RWPE1 (cell line): Measurements from ENCODE around the gene MLX.
"Not testable (repeated sequence)": the region's sequence is repeated elsewhere in the genome, so short reads cannot be mapped to it uniquely, and the experiment has no call there.

Experiments
- CTCF ChIA-PET: fragments of 350-600 bp; sonication (Branson Sonifier 250); formaldehyde crosslinking; extraction: SDS; loops from one replicate; lab custom pipeline; 2021; lab: Yijun Ruan, JAX
- POLR2A ChIA-PET: fragments of 400-600 bp; formaldehyde crosslinking; extraction: SDS; loops from one replicate; lab custom pipeline; 2020; ENCODE audit warnings: antibody characterized with exemption; ENCODE audit not compliant: low non-redundant PET; lab: Yijun Ruan, JAX
- DNase-seq: peaks from one replicate; pipeline ENCODE4 v3.0.0; 2012; ENCODE audit warnings: low spot score
- H3K27ac ChIP-seq: fragments of 450-650 bp; 2 replicates; pipeline ENCODE4 v1.5.1; 2017
- CTCF ChIP-seq: fragments of 450-650 bp; conservative IDR thresholded peaks from 2 replicates; pipeline ENCODE4 v1.5.1; 2017; ENCODE audit warnings: low read depth, mild to moderate bottlenecking

Gene MLX

GRCh38 chr17:42538482-42538881 lies 28.4 kb upstream of the MLX start:
- no peak for TF ChIP-seq CTCF
- ChIA-PET POLR2A (interaction anchor here (0.5 to 0.7 kb wide), 2 partner anchors 16 to 224 kb away, joined by 6 to 10 read pairs; no protein-coding TSS in a partner anchor), CTCF (no interaction called here)
- DNase-seq = no peak
- H3K27ac ChIP-seq = peak overlapping the region; percentile 91

- not testable (repeated sequence) for DNase-seq
- ChIA-PET CTCF (interaction anchor here (1.7 kb wide), 1 partner anchor 13 kb away, joined by 5 read pairs; no protein-coding TSS in a partner anchor), POLR2A (interaction anchor here (0.6 kb wide), 1 partner anchor 71 kb away, joined by 4 read pairs; no protein-coding TSS in a partner anchor)
- H3K27ac ChIP-seq = peak overlapping the region; percentile 75
These were observed 26.3 kb upstream of the MLX start for GRCh38 chr17:42540558-42540957.

DNA sequence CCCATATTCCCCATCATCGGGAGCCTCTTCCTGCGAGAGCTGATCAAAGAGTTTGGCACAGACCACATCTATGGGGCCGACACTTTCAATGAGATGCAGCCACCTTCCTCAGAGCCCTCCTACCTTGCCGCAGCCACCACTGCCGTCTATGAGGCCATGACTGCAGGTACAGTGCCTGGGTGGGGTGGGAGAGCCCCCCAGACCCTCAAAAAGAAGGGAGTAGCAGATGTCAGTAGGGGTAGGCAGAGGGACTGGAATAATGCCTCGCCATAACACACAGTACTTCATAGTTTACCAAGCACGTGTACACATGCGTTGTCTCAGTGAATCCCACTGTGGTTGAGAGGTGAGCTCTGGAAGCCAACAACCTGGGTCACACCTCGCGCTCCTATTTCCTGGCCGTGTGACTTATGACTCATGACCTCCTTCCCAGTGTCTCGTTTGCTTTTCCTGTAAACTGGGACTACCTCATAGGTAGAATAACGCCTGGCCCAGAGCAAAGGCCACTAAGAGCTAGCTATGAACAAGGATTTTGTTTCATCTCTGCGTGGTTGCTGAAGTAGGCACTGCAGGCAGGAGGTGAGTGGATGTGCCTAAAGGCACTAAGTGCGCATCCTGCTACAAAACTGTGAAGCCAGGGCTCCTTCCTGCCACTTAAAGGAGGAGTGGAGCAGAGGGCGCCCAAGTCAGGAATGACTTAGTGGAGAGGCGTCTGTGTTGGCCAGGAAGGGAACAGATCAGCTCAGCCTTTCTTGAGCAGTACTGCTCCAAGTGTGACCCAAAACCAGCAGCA lies 25.7 kb upstream of the MLX start:
- ChIA-PET POLR2A (interaction anchor here (0.6 to 1.2 kb wide), 2 partner anchors 13 to 457 kb away, joined by 4 read pairs; no protein-coding TSS in a partner anchor), CTCF (interaction anchor here (0.7 to 1.7 kb wide), 2 partner anchors 12 to 178 kb away, joined by 3 to 5 read pairs; no protein-coding TSS in a partner anchor)
- no peak for DNase-seq
- TF ChIP-seq CTCF = no peak
- H3K27ac ChIP-seq = peak overlapping the region; percentile 75

DNA sequence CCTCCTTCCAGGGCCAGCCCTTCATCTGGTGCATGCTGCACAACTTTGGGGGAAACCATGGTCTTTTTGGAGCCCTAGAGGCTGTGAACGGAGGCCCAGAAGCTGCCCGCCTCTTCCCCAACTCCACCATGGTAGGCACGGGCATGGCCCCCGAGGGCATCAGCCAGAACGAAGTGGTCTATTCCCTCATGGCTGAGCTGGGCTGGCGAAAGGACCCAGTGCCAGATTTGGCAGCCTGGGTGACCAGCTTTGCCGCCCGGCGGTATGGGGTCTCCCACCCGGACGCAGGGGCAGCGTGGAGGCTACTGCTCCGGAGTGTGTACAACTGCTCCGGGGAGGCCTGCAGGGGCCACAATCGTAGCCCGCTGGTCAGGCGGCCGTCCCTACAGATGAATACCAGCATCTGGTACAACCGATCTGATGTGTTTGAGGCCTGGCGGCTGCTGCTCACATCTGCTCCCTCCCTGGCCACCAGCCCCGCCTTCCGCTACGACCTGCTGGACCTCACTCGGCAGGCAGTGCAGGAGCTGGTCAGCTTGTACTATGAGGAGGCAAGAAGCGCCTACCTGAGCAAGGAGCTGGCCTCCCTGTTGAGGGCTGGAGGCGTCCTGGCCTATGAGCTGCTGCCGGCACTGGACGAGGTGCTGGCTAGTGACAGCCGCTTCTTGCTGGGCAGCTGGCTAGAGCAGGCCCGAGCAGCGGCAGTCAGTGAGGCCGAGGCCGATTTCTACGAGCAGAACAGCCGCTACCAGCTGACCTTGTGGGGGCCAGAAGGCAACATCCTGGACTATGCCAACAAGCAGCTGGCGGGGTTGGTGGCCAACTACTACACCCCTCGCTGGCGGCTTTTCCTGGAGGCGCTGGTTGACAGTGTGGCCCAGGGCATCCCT lies 23.5 kb upstream of the MLX start:
- no peak for TF ChIP-seq CTCF
- peak overlapping the region; percentile 75 for H3K27ac ChIP-seq
- ChIA-PET POLR2A (no interaction called here), CTCF (no interaction called here)
- no peak for DNase-seq

DNA sequence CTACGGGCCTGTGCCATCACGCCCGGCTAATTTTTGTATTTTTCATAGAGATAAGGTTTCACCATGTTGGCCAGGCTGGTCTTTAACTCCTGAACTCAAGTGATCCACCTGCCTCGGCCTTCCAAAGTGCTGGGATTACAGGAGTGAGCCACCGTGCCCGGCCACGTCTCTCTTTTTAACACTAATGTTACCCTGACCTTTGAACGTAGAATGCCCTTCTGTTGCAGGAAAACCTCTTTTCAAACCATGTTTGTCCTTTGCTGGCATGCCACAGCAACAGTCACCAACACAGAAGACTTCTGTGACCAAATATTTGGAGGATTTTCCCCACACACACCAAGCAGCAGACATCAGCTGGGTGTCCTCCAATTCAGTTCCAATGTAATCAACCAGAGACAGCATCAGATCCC lies 22.0 kb upstream of the MLX start:
- peak overlapping the region; percentile 75; the same call in 1 of the 2 replicates for H3K27ac ChIP-seq
- TF ChIP-seq CTCF = no peak
- DNase-seq = no peak
- POLR2A ChIA-PET = no interaction called here
- CTCF ChIA-PET = no interaction called here

GRCh38 chr17:42545755-42546505 lies 21.0 kb upstream of the MLX start:
- DNase-seq, CTCF ChIA-PET: not testable (repeated sequence)
- POLR2A ChIA-PET = interaction anchor here (0.6 kb wide), 1 partner anchor 360 kb away, joined by 4 read pairs; no protein-coding TSS in a partner anchor
- H3K27ac ChIP-seq = 0 out of 2 replicates have a peak overlapping the region, but pooled peaks have one; percentile 75
